Neutrophil (primary cell): ENCODE measurements around the gene MSRB1.
"Not testable (repeated sequence)": the region's sequence is repeated elsewhere in the genome, so short reads cannot be mapped to it uniquely, and the experiment has no call there.

Experiments
- H3K27ac ChIP-seq: fragments of 200-600 bp; sonication (generic); 2 replicates; pipeline ENCODE4 v1.5.1; 2016; ENCODE audit warnings: mild to moderate bottlenecking, moderate library complexity
- H3K27me3 ChIP-seq: fragments of 200-600 bp; sonication (generic); 2 replicates; pipeline ENCODE4 v1.6.0; 2016; ENCODE audit warnings: mild to moderate bottlenecking
- H3K36me3 ChIP-seq: fragments of 200-600 bp; sonication (generic); 2 replicates; pipeline ENCODE4 v1.5.1; 2017
- H3K4me1 ChIP-seq, 2 experiments: fragments of 200-600 bp in 1 of 2; sonication (generic) in 1 of 2; 1 replicate in 1 of 2; 2 replicates in 1 of 2; pipeline versions ENCODE4 v1.5.1 to v1.6.1; 2013 to 2016; ENCODE audit warnings: low read depth in 1 of 2, low read length in 1 of 2, mild to moderate bottlenecking in 1 of 2, moderate library complexity in 1 of 2; ENCODE audit not compliant: control insufficient read depth in 1 of 2, insufficient read depth in 1 of 2
- H3K4me3 ChIP-seq, 2 experiments: fragments of 200-600 bp in 1 of 2; sonication (generic) in 1 of 2; 1 replicate in 1 of 2; 2 replicates in 1 of 2; pipeline ENCODE4 v1.5.1; 2013 to 2016; ENCODE audit warnings: low read depth in 1 of 2, low read length in 1 of 2, mild to moderate bottlenecking in 1 of 2, moderate library complexity in 1 of 2
- H3K9me3 ChIP-seq: fragments of 200-600 bp; sonication (generic); 2 replicates; pipeline ENCODE4 v1.5.1; 2016
- TF ChIP-seq, protein P1 (sequence below): fragments of 200-600 bp; sonication (generic); IDR thresholded peaks from 2 replicates; pipeline ENCODE4 v1.5.1; 2016; ENCODE audit warnings: antibody characterized with exemption

Gene MSRB1

DNA sequence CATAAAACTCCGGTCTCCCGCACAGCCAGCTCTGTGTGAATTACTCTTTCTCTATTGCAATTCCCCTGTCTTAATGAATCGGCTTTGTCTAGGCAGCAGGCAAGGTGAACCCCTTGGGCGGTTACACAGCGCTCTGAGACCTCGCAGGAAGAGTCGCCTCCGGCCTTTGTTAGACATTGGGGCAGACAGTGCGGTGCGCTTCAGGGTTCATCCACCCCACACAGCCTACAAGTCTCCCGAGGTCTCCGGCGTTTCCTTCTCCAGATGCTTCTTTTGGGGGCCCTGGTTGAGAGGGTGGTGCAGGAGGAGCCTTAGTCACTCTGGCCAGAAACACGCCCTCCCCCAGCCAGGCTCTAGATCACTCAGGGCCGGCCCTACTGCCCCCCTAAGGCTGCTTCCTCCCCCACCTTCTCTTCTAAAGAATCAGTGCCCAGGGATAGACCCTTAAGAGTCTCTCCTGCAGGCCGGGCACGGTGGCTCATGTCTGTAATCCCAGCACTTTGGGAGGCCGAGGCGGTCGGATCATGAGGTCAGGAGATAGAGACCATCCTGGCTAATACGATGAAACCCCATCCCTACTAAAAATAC lies 1.7 kb upstream of the MSRB1 start:
- H3K27ac ChIP-seq: no peak overlapping the region
- peaks cover 27 to 34% of the 10 kb centered on the region in 2 experiments for H3K4me1 ChIP-seq
- peaks cover 21% of the 10 kb centered on the region for H3K36me3 ChIP-seq
- H3K9me3 ChIP-seq: no peaks in the 10 kb centered on the region
- TF ChIP-seq, protein P1, sequence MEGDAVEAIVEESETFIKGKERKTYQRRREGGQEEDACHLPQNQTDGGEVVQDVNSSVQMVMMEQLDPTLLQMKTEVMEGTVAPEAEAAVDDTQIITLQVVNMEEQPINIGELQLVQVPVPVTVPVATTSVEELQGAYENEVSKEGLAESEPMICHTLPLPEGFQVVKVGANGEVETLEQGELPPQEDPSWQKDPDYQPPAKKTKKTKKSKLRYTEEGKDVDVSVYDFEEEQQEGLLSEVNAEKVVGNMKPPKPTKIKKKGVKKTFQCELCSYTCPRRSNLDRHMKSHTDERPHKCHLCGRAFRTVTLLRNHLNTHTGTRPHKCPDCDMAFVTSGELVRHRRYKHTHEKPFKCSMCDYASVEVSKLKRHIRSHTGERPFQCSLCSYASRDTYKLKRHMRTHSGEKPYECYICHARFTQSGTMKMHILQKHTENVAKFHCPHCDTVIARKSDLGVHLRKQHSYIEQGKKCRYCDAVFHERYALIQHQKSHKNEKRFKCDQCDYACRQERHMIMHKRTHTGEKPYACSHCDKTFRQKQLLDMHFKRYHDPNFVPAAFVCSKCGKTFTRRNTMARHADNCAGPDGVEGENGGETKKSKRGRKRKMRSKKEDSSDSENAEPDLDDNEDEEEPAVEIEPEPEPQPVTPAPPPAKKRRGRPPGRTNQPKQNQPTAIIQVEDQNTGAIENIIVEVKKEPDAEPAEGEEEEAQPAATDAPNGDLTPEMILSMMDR: no peak
- H3K27me3 ChIP-seq: no peaks in the 10 kb centered on the region
- no peak overlapping the region for H3K4me3 ChIP-seq

DNA sequence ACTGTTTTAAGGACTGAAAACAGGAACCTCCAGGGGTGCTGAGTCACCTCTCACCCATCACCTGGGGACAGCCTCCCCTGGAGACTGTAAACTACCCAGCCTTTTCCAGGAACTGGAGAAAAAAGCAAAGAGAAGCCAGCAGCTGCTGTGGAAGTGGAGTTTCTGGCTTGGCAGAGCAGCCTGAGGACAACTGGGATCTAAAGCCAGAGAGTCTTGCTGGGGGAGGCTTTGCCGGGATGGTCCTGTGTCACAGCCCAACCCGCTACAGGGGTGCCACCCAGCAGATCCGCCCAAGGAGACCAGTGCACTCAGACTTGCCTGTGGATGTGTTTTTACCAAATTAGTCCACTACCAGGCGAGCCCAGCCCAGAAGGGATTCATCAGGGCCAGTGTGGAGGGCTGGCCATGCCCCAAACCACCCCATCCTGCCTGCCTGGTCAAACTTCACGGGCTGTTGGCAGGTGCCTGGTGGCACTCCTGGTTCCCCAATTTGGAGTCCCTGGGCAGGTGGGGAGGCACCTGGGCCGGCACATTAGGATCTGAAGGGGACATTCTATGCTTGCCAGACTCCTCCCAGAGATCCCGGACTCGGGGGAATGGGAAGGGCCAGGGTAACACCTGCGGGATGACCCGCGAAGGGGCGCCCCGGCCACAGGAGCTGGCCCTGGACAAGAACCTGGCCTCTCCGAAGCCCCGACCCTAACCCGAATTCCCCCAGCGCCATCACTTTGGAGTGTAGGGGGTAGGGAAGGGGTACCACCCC lies 771 bp downstream of the MSRB1 start:
- Histone ChIP-seq H3K27ac (peak overlapping the region; percentile 99), H3K36me3 (peaks cover 45% of the 10 kb centered on the region), H3K4me3 (peak overlapping the region; percentile 75 to 96), H3K27me3 (no peaks in the 10 kb centered on the region), H3K4me1 (peaks cover 52 to 59% of the 10 kb centered on the region in 2 experiments), H3K9me3 (no peaks in the 10 kb centered on the region)
- TF ChIP-seq, protein P1: no peak

DNA sequence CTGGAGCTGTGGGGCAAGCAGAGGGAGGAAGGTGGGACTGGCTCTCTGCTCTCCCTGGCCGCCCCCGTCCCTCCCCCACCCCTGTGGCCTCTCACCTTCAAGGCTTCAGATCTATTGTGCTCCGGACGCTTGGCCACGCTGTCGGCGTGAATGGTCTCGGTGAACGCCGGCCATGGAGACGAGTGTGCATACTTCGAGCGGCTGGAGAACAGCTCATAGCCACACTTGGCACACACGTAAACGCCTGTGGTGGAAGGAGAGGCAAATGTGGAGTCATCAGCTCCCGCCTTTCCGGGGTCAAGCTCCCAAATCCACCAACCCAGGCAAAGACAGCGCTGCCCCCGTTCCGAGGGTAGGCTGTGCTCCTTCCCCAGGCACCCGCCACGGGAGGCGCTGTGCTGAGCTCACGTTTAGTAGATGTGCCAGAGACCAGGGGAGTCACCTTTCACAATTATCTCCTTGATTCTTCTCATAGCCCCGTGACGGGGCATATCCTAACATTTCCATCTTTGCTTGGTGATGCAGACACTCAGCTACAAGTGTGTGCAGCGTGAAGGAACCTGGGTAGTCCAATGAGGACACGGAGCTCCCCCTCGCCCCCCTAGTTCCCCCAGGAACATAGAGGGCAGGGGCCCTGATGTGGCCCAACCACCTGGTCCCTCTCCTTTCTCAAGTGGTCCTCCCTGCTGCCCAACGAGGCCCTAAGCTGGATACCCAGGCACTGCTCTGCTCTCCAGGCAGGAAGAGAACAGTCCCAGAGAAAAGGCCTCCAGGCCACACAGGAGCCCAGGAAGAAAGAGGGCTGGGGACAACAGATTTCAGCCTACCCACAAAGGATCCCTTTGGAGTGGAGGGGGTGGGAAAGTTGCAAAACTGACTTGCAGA lies 1.6 kb downstream of the MSRB1 start:
- peaks cover 54% of the 10 kb centered on the region for H3K36me3 ChIP-seq
- TF ChIP-seq, protein P1: no peak
- peak overlapping the region; percentile 99 for H3K27ac ChIP-seq
- peaks cover 60 to 67% of the 10 kb centered on the region in 2 experiments for H3K4me1 ChIP-seq
- no peaks in the 10 kb centered on the region for H3K27me3 ChIP-seq
- peak overlapping the region; percentile 75 to 96 for H3K4me3 ChIP-seq
- no peaks in the 10 kb centered on the region for H3K9me3 ChIP-seq

DNA sequence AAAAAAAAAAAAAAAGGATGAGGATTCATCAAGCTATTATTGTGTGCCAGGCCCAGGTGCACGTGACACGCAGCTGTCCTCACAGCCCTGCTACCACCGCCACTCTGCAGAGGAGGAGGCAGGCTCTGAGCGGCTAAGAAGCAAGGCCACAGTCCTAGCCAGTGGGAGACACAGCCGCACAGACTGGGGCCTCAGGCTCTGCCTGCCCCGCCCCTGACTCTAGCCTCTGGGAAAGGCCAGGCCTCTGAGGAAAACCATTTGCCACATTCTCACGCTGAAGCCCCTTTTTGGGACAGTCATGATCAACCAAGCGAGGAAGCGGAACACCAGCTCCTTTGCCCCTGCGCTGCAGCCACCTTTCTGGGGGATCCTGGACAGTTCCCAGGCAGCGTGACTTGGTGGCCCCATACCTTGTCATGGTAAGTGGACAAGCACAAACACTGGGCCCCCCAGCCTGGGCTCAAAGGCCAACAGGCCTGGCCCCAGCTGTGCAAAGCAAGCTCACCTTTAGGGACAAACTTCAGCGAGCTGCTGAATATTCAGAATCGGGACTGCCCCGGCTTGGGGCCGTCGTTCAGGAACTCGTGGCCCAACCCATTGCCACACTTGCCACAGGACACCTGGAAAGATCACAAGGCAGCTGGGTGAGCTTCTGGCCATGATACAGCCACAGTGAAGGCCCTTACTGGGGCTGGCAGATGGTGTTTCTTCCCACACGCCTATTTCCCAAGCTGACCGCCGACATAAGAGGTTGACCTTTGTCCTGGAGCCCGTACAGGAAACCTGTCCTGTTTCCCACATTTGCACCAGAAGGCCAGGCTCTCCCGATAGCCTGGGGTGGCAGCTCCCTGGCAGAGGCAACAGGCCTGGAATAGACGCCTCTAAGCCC lies 2.5 kb downstream of the MSRB1 start:
- Histone ChIP-seq H3K36me3 (peaks cover 61% of the 10 kb centered on the region), H3K27me3 (no peaks in the 10 kb centered on the region), H3K4me3 (peak overlapping the region; percentile 75 to 96), H3K9me3 (no peaks in the 10 kb centered on the region), H3K4me1 (peaks cover 69 to 75% of the 10 kb centered on the region in 2 experiments), H3K27ac (peak overlapping the region; percentile 99)
- TF ChIP-seq, protein P1: no peak

DNA sequence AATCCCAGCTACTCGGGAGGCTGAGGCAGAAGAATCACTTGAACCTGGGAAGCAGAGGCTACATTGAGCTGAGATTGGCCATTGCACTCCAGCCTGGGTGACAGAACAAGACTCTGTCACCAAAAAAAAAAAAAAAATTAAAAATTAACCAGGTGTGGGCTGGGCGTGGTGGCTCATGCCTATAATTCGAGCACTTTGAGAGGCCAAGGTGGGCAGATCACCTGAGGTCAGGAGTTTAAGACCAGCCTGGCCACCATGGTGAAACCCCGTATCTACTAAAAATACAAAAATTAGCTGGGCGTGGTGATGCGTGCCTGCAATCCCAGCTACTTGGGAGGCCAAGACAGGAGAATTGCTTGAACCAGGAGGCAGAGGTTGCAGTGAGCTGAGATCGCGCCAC lies 3.2 kb downstream of the MSRB1 start:
- H3K4me1 ChIP-seq: peaks cover 76 to 82% of the 10 kb centered on the region in 2 experiments
- H3K27ac ChIP-seq: peak overlapping the region; percentile 99
- H3K4me3 ChIP-seq: peak overlapping the region; percentile 75 to 96
- not testable (repeated sequence) for H3K9me3 ChIP-seq, H3K27me3 ChIP-seq
- peaks cover 68% of the 10 kb centered on the region for H3K36me3 ChIP-seq
